Central memory CD8-positive, alpha-beta T cell (primary cell): ENCODE data around the gene NMNAT3.

Source experiments
- ATAC-seq: fragments of 150-1000 bp; cut with Tn5 transposase; replicated peaks from 2 replicates; pipeline ENCODE4 v1.10.0; 2022; ENCODE audit warnings: mild to moderate bottlenecking, moderate FRiP score, moderate number of reproducible peaks; ENCODE audit not compliant: poor library complexity, severe bottlenecking; ENCODE audit errors: extremely low read depth
- DNase-seq, 2 donors: peaks; one replicate each; pipeline ENCODE4 v3.0.0; 2021; ENCODE audit warnings: low spot score in 2 of 2
- H3K27ac Mint-ChIP-seq: one replicate; pipeline ENCODE4 v1.8.0; 2022; ENCODE audit warnings: low read depth, mild to moderate bottlenecking, moderate library complexity, mixed read lengths
- H3K27me3 Mint-ChIP-seq: one replicate; pipeline ENCODE4 v1.8.0; 2022; ENCODE audit warnings: mixed read lengths
- H3K36me3 Mint-ChIP-seq: one replicate; pipeline ENCODE4 v1.8.0; 2022; ENCODE audit warnings: mild to moderate bottlenecking, moderate library complexity, mixed read lengths; ENCODE audit not compliant: insufficient read depth
- H3K4me1 Mint-ChIP-seq: one replicate; pipeline ENCODE4 v1.8.0; 2022; ENCODE audit warnings: mixed read lengths
- H3K4me3 Mint-ChIP-seq: one replicate; pipeline ENCODE4 v1.8.0; 2022; ENCODE audit warnings: mild to moderate bottlenecking, moderate library complexity, mixed read lengths
- H3K9me3 Mint-ChIP-seq: one replicate; pipeline ENCODE4 v1.8.0; 2022; ENCODE audit warnings: mixed read lengths

Gene NMNAT3

GRCh38 chr3:139526146-139526545 is 151.6 kb downstream of the NMNAT3 start:
- H3K36me3 Mint-ChIP-seq, result peaks cover 2% of the 10 kb centered on the region
- no peak overlapping the region for H3K27ac Mint-ChIP-seq
- ATAC-seq, result no peak
- no peak for DNase-seq
- H3K4me3 Mint-ChIP-seq, result no peak overlapping the region
- H3K4me1 Mint-ChIP-seq, result no peaks in the 10 kb centered on the region
- H3K27me3 Mint-ChIP-seq, result no peaks in the 10 kb centered on the region
- no peaks in the 10 kb centered on the region for H3K9me3 Mint-ChIP-seq

- H3K9me3 Mint-ChIP-seq, result no peaks in the 10 kb centered on the region
- no peak overlapping the region for H3K4me3 Mint-ChIP-seq
- ATAC-seq (no peak), DNase-seq (no peak)
- no peaks in the 10 kb centered on the region for H3K4me1 Mint-ChIP-seq
- H3K27me3 Mint-ChIP-seq, result no peaks in the 10 kb centered on the region
- peaks cover 2% of the 10 kb centered on the region for H3K36me3 Mint-ChIP-seq
- H3K27ac Mint-ChIP-seq, result no peak overlapping the region
Observed at GRCh38 chr3:139524841-139525636, 152.7 kb downstream of the NMNAT3 start.

GRCh38 chr3:139523718-139524117 is 154.1 kb downstream of the NMNAT3 start:
- Mint-ChIP-seq H3K36me3 (peaks cover 2% of the 10 kb centered on the region), H3K9me3 (no peaks in the 10 kb centered on the region), H3K27me3 (no peaks in the 10 kb centered on the region), H3K4me1 (no peaks in the 10 kb centered on the region), H3K4me3 (no peak overlapping the region), H3K27ac (no peak overlapping the region)
- no peak for ATAC-seq
- DNase-seq, result no peak

GRCh38 chr3:139523166-139523565 is 154.6 kb downstream of the NMNAT3 start:
- Mint-ChIP-seq H3K9me3 (no peaks in the 10 kb centered on the region), H3K27ac (no peak overlapping the region), H3K4me3 (no peak overlapping the region), H3K36me3 (peaks cover 2% of the 10 kb centered on the region), H3K27me3 (no peaks in the 10 kb centered on the region), H3K4me1 (no peaks in the 10 kb centered on the region)
- no peak for DNase-seq
- ATAC-seq, result no peak

- Mint-ChIP-seq H3K27me3 (no peaks in the 10 kb centered on the region), H3K27ac (no peak overlapping the region), H3K4me3 (no peak overlapping the region), H3K4me1 (no peaks in the 10 kb centered on the region), H3K9me3 (no peaks in the 10 kb centered on the region), H3K36me3 (no peaks in the 10 kb centered on the region)
- DNase-seq (no peak), ATAC-seq (no peak)
Observed at GRCh38 chr3:139522421-139522820, 155.4 kb downstream of the NMNAT3 start.

GRCh38 chr3:139521816-139522215 is 156.0 kb downstream of the NMNAT3 start:
- ATAC-seq (no peak), DNase-seq (no peak)
- no peaks in the 10 kb centered on the region for H3K27me3 Mint-ChIP-seq
- H3K9me3 Mint-ChIP-seq, result no peaks in the 10 kb centered on the region
- no peaks in the 10 kb centered on the region for H3K4me1 Mint-ChIP-seq
- H3K36me3 Mint-ChIP-seq, result no peaks in the 10 kb centered on the region
- H3K4me3 Mint-ChIP-seq, result no peak overlapping the region
- no peak overlapping the region for H3K27ac Mint-ChIP-seq

- H3K27ac Mint-ChIP-seq, result no peak overlapping the region
- no peaks in the 10 kb centered on the region for H3K9me3 Mint-ChIP-seq
- DNase-seq (no peak), ATAC-seq (no peak)
- H3K27me3 Mint-ChIP-seq, result no peaks in the 10 kb centered on the region
- no peaks in the 10 kb centered on the region for H3K4me1 Mint-ChIP-seq
- no peaks in the 10 kb centered on the region for H3K36me3 Mint-ChIP-seq
- H3K4me3 Mint-ChIP-seq, result no peak overlapping the region
Observed at GRCh38 chr3:139521144-139521543, 156.6 kb downstream of the NMNAT3 start.

GRCh38 chr3:139519998-139520737 is 157.6 kb downstream of the NMNAT3 start:
- no peaks in the 10 kb centered on the region for H3K4me1 Mint-ChIP-seq

GRCh38 chr3:139518926-139519842 is 158.6 kb downstream of the NMNAT3 start:
- Mint-ChIP-seq H3K4me3 (no peak overlapping the region), H3K4me1 (no peaks in the 10 kb centered on the region), H3K27me3 (no peaks in the 10 kb centered on the region), H3K36me3 (no peaks in the 10 kb centered on the region), H3K27ac (no peak overlapping the region), H3K9me3 (no peaks in the 10 kb centered on the region)
- no peak for ATAC-seq
- DNase-seq, result no peak

More at GRCh38 chr3:139519998-139520737, 157.6 kb downstream of the NMNAT3 start:
- Mint-ChIP-seq H3K27me3 (no peaks in the 10 kb centered on the region), H3K4me3 (no peak overlapping the region), H3K36me3 (no peaks in the 10 kb centered on the region), H3K9me3 (no peaks in the 10 kb centered on the region), H3K27ac (no peak overlapping the region)
- no peak for DNase-seq
- ATAC-seq, result no peak

- Mint-ChIP-seq H3K27ac (no peak overlapping the region), H3K27me3 (peaks cover 7% of the 10 kb centered on the region), H3K4me1 (no peaks in the 10 kb centered on the region), H3K4me3 (no peak overlapping the region), H3K9me3 (no peaks in the 10 kb centered on the region), H3K36me3 (no peaks in the 10 kb centered on the region)
- DNase-seq, result no peak
- no peak for ATAC-seq
Observed at GRCh38 chr3:139518306-139518705, 159.5 kb downstream of the NMNAT3 start.

- no peak for DNase-seq
- Mint-ChIP-seq H3K27ac (no peak overlapping the region), H3K27me3 (peaks cover 13% of the 10 kb centered on the region), H3K4me1 (no peaks in the 10 kb centered on the region), H3K9me3 (no peaks in the 10 kb centered on the region), H3K36me3 (no peaks in the 10 kb centered on the region), H3K4me3 (no peak overlapping the region)
- no peak for ATAC-seq
Observed at GRCh38 chr3:139517321-139518065, 160.3 kb downstream of the NMNAT3 start.

- H3K27me3 Mint-ChIP-seq, result peaks cover 13% of the 10 kb centered on the region
- H3K9me3 Mint-ChIP-seq, result no peaks in the 10 kb centered on the region
- DNase-seq, result no peak
- no peaks in the 10 kb centered on the region for H3K4me1 Mint-ChIP-seq
- ATAC-seq, result no peak
- H3K27ac Mint-ChIP-seq, result no peak overlapping the region
- no peaks in the 10 kb centered on the region for H3K36me3 Mint-ChIP-seq
- H3K4me3 Mint-ChIP-seq, result no peak overlapping the region
Observed at GRCh38 chr3:139514741-139515140, 163.0 kb downstream of the NMNAT3 start.
